GM23248 (cell line): ENCODE data around the gene RBMS1.
"Not testable (repeated sequence)": the region's sequence is repeated elsewhere in the genome, so short reads cannot be mapped to it uniquely, and the experiment has no call there.

ENCODE experiments used
- EZH2 ChIP-seq: fragments of 200-600 bp; sonication (generic); IDR thresholded peaks from 2 replicates; pipeline ENCODE4 v1.6.1; 2018; ENCODE audit warnings: antibody characterized with exemption, mild to moderate bottlenecking; ENCODE audit not compliant: insufficient read depth, poor library complexity, severe bottlenecking
- EZH2phosphoT487 ChIP-seq: fragments of 200-600 bp; sonication (generic); IDR thresholded peaks from 2 replicates; pipeline ENCODE4 v1.6.1; 2018; ENCODE audit warnings: antibody characterized with exemption, moderate library complexity, mild to moderate bottlenecking, low read depth; ENCODE audit not compliant: insufficient read depth

- TF ChIP-seq EZH2phosphoT487, EZH2: not testable (repeated sequence)
Observed at GRCh38 chr2:160421646-160422501, 71.7 kb downstream of the RBMS1 start.
